Hippocampal formation (tissue), 2 donors: ENCODE measurements around the gene SPTBN1.

ENCODE experiments used
- DNase-seq, 2 donors: peaks; one replicate each; lab custom pipeline; 2025; lab: John Stamatoyannopoulos, UW

The SPTBN1 gene

DNA sequence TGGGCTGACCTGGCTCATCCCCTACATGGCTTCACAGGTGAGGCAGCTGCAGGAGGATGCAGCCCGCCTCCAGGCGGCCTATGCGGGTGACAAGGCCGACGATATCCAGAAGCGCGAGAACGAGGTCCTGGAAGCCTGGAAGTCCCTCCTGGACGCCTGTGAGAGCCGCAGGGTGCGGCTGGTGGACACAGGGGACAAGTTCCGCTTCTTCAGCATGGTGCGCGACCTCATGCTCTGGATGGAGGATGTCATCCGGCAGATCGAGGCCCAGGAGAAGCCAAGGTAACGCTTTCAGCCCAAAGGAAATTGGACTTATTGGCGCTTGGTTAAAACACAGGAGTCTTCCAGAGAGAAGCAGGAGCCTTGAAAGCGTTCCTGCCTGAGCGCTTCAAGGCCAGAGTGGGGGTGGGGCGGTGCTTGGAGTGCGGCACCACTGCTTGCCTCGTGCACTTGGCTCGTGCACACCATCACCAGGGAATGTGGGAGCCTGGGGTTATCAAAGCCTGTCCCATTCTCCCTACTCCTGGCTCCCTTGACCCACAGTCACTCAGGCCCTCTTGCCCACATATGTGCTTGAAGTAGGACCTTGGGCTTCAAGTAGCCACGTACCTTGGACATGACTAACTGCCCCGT is 197.6 kb downstream of the SPTBN1 start:
- DNase-seq: no peak

DNA sequence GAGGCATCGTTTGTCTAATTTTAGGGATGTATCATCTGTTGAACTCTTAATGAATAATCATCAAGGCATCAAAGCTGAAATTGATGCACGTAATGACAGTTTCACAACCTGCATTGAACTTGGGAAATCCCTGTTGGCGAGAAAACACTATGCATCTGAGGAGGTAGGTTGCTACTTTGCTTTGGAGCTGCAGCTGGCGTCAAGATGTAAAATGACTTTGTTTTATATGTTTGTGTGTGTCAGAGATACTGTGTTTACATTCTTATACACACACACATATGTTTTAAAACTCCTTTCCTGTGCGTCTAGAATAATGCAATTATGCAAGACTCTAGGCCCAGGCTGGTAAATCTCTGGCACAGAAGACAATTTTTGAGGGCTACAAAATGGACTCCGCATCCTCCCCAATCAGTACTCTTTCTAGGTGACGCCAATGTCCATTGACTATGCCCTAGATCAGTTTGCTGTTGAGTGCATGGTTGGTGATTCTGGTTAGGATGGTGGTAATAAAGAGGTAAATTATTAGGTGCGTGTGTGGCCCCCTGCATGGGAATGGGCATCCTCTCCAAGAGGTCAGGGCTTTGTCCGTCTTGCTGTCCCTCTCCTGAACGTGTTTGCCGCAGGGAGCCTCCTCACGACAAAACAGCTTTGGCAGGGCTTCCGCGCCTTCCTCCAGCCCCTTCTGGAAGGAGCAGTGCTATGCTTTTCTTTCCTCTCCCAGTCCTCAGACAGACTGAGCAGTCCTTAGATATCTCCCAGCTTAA is 199.1 kb downstream of the SPTBN1 start:
- DNase-seq: no peak

DNA sequence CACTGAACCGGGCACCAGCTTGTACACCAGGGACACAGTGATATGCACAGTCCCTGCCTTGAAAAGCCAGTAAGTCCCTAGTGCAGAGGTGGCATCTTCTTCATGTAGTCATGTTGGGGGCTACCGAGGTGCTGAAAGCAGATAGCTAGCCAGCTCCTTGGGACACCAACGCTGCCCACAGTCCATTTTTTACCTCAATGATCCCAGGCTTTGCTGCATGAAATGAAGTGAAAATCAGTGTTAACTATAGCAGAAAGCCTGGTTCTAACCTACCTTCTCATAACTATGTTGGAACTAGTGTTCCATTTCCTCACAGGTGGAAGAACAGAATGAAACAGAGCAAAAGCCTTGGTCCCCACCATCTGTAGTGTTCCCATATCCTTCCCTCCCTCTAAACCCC is 200.7 kb downstream of the SPTBN1 start:
- DNase-seq: no peak

DNA sequence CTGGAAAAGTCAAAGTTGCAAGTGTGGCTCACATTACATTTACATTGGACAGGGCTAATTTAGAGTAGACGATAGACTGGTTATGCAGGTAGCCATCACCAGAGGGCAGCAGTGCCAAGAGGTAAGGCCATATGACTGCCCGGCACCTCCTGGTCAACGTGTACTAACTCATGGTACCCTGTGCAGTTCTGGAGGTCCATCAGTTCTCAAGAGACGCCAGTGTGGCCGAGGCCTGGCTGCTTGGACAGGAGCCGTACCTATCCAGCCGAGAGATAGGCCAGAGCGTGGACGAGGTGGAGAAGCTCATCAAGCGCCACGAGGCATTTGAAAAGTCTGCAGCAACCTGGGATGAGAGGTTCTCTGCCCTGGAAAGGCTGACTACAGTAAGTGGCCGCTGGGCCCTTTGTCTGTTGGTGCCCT is 201.5 kb downstream of the SPTBN1 start:
- peak in 1 of 2 donors; percentile 34 for DNase-seq

DNA sequence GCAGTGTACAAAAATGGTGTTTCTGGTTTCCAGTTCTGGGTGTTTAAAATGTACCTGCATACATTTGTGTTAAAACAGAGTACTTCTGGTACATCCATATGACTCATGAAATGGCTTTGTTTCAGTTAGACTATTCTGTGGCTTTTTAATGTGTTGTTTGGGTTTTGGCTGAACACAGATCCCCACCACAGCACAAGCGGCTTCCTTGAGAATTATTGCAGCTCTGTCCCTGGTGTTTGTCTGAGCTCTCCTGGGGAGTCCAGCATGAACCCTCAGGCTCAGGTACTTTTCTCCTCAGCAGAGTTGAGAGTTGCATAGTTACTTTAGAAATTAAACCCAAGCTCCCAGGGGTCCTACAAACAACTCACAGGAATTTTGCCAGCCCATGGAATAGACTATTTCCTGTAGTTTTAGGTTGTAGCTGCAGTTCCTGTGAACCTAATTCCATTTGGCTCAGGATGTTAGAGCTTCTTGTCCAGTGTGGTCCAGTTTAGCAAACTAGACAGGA is 202.5 kb downstream of the SPTBN1 start:
- DNase-seq: peak in 1 of 2 donors; percentile 31

DNA sequence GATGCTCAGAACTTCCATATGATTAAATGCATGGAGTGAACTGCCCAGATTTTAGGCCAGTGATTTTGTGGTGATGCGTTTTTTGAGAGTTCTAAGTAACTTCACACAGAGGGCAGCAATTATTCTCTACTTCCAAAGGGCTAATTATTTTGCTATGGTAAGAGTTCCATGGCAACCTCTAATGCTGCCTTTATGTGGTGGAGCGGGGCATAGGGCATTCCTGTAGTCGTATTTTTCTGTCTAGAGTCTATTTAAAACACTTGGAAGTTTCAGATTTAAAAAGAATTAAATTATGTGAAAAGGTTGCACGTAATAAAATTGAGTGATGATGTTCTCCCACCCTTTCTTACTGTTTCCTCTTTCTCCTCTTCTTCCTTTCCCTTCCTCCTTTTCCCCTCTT is 203.4 kb downstream of the SPTBN1 start:
- DNase-seq: no peak

DNA sequence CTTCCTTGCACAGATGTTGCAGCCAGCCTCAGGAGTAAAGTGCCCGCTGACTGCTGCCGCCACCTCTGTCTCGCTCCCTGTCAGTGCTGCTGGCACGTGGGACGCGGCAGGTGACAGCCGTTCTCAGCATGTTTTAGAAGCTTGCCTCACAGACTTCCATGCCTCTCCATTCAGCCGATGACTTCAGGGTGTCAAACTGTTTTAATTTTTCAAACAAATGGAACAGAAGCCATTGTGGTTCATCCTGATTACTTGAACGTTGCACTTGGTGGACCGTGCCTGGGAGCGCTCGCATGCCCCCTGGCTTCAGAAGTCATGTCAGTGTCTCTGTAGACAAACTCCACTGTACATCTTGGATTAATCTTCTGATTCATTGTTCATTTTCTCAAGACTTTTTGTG is 204.6 kb downstream of the SPTBN1 start:
- DNase-seq: peak; percentile 17 to 30

DNA sequence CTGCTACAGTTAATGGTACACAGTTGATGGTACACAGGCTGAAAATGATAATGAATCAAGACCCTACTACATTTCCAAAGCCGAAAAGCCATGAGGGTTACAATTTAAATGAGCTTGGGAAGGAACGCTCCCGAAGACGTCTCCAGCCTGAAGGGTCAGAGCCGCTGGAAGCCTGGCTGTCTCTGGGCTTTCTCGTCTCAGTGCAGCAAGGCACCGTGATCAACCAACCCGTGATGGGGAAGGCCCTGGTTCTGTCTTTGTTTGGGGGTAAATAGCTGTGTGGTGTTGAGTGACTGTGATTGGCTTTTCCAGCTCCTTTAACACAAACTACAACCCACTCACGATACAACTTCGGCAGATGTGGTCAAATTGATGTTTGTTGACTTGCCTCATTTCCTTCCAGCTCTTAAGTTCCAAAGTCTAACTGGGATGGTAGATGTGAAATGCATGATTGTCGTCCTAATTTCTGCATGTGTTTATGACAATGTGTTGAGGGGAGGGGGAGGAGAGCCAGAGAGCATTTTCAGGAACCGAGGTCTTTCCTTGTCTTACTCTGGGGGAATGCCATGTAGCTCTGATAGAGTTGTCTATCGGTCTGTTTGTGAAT is 207.4 kb downstream of the SPTBN1 start:
- DNase-seq: no peak

DNA sequence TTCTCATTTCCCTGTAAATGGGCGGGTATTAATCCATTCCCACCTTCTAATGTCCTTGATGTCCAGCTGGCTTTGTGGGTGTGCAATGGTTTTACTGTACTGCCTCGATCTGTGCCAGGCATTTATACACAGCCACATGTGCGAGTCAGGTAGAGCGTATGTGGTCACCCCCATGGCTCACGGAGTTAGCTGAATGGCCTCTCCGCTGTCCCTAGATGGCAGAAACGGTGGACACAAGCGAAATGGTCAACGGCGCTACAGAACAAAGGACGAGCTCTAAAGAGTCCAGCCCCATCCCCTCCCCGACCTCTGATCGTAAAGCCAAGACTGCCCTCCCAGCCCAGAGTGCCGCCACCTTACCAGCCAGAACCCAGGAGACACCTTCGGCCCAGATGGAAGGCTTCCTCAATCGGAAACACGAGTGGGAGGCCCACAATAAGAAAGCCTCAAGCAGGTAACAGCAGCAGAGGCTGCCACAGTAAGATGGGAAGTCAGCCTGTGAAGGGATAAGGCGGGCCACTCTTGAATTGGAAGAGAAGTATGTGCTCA is 208.2 kb downstream of the SPTBN1 start:
- DNase-seq: no peak

DNA sequence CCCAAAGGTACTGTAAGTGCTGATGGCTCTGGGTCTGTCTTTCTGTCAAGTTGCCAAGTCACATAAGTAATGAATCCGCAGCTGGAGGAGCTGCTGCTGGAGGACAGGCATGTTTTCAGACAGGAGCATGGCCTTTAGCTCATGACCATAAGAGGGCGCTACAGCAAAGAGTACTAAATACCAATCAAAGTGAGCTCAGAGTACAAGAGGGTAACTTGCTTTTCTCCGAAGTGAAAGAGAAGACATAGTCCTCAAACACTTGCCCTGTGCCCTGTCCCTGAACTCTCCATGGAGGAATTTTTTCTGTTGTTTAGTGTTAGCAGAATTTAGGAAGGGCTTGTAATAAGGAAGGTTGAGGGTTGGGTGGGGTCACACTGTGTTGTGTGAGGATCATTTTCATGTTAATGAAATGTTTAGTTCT is 209.3 kb downstream of the SPTBN1 start:
- no peak for DNase-seq

DNA sequence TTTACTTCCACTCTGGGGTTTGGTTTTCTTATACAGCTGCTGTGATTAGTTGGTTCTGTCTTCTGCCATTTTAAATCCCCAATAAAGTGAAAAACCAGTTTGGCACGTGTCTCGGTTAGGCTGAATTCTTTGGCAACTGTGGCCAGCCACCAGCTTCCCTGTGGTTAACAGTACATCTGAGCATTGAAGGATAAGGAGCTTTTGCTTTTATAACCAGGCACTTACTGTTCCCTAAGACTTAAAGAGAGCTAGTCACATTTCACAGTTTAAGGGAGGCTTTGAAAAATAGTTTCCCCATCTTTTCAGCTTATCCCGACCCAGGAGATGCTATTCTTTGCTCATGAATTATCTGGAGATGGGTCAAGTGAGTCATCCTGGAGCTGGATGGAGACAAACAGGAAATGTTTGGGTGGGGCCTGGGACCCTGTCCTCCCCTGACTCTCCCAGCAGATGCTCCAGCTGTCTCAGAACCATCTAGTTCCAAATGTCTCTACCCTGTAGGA is 210.1 kb downstream of the SPTBN1 start:
- peak in 1 of 2 donors; percentile 63 for DNase-seq

DNA sequence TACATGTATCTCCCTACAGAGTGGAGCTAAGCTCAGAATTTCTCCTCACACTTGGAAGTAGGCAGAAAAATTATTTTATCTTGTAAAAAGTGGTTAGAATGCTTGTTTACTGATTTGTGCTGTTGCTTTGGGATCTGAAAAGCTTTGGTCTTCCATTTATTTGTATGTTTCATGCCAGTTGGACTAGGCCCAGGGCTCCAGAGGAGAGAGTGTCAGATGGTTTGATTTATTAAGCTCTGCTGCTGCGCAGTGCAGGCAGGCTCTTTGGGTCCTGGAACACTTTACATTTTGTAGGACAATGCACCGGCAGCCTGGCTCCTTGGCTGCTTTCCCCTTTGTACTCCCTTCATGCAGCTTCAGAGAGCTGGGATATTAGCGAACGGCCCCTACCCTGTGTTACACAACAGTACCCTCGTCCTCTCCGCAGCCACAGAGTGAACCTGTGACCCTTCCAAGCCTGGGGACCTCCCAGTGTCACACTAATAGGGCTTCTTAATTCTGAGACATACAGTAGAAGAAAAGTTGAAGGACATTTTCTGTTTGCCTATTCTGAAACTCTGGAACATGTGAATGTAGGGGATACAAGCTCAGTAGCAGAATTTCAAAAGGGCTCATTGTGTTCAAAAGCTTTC is 210.6 kb downstream of the SPTBN1 start:
- peak; percentile 45 to 69 for DNase-seq

DNA sequence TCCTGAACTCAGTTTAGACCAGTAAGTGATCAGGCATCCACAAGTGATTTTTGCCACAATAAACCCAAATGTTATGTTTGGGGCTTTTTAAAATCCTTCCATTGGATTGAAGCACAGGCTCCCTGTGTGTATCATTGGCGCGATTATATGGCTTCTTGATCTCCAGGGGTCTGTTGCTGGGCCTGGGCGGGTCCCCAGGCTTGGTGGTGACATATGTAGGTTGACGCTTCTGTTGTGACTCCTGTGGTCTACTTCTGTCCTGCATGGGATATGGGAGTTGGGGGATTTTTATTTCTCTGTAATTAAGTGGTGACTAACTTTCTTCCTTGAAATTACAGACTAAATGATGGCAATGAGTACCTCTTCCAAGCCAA is 211.1 kb downstream of the SPTBN1 start:
- no peak for DNase-seq

DNA sequence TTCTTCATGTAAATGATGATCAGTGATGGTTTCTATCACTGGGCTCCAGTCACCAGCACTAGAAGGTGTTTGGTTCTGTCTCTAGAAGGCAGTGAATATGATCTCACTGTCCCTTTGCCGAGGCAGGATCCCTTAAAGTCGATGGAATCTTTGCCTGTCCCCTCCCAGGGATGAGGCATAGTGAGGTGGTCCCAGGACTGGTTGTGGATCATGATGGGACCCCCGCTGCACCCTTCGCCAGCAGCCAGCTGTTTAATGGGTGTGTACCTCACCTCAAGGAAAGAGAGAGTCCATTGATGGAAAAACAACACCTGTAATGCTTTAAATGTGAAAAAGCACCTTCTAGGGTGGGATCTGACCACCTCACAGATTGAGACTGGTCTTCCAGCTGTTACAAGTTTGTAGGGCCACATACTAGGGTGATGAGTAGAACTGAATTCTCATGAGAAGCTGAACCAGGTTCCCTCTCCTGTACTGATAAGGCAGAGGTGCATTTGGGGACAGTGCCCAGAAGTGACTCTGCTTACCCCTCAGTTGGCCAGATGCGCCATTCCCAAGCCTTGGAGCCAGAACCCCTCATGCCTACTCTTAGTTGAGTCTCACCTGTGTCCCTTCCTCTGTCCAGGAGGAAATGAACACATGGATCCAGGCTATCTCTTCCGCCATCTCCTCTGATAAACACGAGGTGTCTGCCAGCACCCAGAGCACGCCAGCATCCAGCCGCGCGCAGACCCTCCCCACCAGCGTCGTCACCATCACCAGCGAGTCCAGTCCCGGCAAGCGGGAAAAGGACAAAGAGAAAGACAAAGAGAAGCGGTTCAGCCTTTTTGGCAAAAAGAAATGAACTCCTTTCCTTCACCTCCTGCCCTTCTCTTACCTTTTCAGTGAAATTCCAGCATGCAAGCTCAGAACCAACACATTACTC is 211.9 kb downstream of the SPTBN1 start:
- no peak for DNase-seq

DNA sequence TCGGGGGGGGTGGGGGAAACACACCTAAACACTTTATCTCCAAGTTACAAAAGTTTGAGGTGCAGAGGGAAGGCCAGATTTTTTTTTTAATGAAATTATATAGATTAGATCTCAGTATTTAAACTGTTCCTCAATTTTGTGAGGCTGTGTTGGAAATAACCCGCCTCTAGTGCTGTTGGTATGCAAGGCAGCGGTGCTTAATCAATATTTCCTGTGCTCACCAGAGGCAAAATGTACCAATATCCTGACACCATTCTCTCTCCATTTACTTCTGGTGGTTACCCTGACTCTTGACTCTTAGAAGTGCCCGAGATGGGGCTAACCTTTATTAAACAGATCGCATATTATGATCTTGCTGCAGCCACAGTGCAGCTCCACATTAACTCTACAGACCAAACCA is 212.6 kb downstream of the SPTBN1 start:
- no peak for DNase-seq

DNA sequence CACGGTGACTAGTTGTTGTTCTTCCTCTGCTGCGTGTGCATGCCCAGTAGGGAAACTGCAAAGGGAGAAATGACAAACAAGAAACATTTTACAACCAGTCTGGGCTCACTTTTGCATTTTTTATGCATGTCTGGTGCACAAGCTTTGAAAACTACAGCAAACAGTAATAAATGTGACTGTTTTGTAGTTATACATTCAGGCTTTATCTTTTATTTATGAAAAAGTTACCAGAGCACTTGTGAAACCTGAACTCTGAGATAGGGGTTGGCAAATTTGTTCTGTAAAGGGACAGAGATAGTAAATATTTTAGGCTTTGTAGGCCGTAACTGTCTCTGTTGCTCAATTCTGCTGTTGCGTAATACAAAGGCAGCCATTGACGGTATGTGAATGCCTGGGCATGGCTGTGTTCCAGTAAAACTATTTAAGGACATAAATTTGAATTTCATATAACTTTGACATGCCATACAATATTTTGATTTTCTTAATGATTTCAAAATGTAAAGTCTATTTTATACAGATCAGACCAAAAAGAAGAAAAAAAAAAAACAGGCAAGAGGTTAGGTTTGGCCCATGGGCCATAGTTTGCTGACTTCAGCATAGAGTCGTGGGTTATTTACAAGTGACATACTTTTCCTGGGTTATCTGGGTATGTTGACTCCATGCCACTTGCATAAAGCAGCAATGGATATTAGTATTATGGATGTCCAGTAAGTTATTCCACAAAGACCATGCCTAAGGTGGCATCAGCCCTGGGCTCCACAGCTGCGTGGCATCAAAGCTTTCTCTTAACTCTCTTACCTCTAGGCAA is 213.8 kb downstream of the SPTBN1 start:
- DNase-seq: peak in 1 of 2 donors; percentile 33

DNA sequence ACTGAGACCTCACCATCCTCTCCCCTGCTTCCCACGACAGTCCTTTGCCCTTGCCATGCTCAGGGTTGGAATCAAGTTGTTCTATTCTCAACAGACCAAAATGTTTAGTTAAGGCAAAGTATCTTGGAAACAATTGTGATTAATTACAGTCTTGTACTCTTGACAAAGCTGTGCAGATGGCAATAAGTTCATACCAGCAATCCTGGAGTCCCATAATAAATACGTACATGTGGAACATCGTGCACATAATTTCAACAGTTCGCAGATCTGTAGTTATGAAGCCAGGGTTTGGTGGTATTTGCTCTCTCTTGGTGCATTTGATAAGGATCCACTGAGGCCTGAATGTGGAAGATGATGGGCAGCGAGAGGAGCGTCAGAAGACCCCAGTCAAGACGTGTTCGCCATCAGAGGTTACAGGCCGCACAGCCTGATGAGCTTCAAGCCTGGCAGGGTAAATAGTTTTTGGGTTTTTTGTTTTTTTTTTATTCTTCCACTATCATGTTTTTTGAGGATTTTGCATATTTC is 214.4 kb downstream of the SPTBN1 start:
- DNase-seq: no peak

DNA sequence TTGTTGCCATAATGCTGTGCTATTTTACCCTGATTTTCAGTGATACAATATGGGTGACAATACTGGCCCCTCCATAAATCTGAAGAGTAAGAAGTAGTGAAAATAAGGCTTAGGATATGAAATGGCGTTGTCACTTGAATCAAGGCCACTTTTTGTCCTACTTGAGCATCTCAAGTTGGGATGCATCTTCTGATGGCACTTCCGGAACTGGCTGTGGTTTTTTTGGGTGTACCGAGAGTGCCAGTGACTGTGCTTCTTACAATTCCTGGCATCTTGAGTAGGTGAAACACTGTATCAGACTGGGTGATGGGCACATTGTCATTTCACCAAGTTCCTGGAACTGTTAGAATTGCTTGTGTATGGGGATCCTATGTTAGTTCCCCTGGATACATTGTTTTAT is 214.9 kb downstream of the SPTBN1 start:
- no peak for DNase-seq

DNA sequence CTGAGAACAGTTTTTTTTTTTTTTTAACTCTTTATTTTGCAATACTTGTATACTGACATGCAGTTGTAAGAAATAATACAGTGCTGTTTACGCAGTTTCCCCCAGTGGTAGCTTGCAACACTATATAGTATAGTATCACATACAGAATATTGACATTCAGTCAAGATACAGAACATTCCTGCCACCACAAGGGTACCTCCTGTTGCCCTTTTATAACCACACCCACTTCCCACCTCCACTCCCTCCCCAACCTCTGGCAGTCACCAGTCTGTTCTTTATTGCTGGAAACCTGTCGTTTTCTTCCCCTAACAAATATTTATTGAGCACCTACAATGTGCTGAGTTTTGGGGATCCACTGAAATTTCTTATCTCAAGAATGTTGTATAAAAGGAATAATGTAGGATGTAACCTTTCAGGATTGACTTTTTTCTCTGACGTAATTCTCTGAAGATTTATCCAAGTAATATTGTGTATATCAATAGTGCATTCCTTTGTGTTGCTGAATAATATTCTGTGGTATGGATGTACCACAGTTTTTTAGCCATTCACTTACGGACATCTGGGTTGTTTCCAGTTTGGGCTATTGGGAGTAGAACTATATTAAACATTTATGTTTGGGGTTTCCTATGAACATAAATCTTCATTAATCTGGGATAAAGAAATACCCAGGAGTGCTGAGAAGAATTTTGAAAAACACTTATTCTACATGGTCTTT is 215.9 kb downstream of the SPTBN1 start:
- DNase-seq: no peak
